Motor neuron (in vitro differentiated cells): ENCODE measurements around the gene PLCB4. TPM values are rescaled to one million over a fixed set of nuclear protein-coding genes. Genes with fewer than 3 reads are reported as not detected.

Experiments used
- ATAC-seq, 8 experiments: fragments of 200-7000 bp; cut with Tn5 transposase; replicated peaks in 6 of 8; 2 replicates each; pipeline ENCODE4 v1.8.0; 2021; ENCODE audit warnings: mild to moderate bottlenecking in 8 of 8, moderate library complexity in 8 of 8
- H3K27ac ChIP-seq, 2 donors: fragments of 250-450 bp; sonication (Bioruptor Pico); 2 replicates each; pipeline ENCODE4 v1.9.0; 2021; ENCODE audit warnings: antibody characterized with exemption in 2 of 2, mild to moderate bottlenecking in 2 of 2, moderate library complexity in 1 of 2
- H3K4me1 ChIP-seq, 2 donors: fragments of 250-450 bp; sonication (Bioruptor Pico); replicated peaks in 1 of 2; 2 replicates each; pipeline ENCODE4 v1.6.1; 2021; ENCODE audit warnings: antibody characterized with exemption in 2 of 2, mild to moderate bottlenecking in 2 of 2, moderate library complexity in 1 of 2
- H3K4me3 ChIP-seq, 5 donors: fragments of 250-450 bp; sonication (Bioruptor Pico); 2 replicates each; pipeline ENCODE4 v1.9.0; 2021; ENCODE audit warnings: antibody characterized with exemption in 5 of 5, mild to moderate bottlenecking in 5 of 5, moderate library complexity in 4 of 5
- WGBS, 10 experiments: fragments of 450-650 bp; shearing (Covaris generic); methylation state at CpG; one replicate each; pipeline ENCODE4 v1.0.0; 2022; 5-methylcytosine and 5-hydroxymethylcytosine counted together
- in situ Hi-C, 9 experiments: fragments of 400-800 bp; cut with MboI; loops; one replicate each; pipeline ENCODE4 v1.15.0; 2021; ENCODE audit warnings: low sequenced_read_pairs in 9 of 9, low pct_unique_long_range_greater_than_20kb in 2 of 9; ENCODE audit not compliant: unreplicated experiment in 9 of 9
- total RNA-seq, 8 experiments: library from RNA; unstranded; fragments of 300-600 nt; gene quantifications; 2 replicates each; pipeline versions ENCODE4 v1.2.3 to v1.2.4, GENCODE V29; 2022

PLCB4 gene
- total RNA-seq, 8 experiments from 2014 or later, result 4.4 to 27.2 (median 16.2) TPM

DNA sequence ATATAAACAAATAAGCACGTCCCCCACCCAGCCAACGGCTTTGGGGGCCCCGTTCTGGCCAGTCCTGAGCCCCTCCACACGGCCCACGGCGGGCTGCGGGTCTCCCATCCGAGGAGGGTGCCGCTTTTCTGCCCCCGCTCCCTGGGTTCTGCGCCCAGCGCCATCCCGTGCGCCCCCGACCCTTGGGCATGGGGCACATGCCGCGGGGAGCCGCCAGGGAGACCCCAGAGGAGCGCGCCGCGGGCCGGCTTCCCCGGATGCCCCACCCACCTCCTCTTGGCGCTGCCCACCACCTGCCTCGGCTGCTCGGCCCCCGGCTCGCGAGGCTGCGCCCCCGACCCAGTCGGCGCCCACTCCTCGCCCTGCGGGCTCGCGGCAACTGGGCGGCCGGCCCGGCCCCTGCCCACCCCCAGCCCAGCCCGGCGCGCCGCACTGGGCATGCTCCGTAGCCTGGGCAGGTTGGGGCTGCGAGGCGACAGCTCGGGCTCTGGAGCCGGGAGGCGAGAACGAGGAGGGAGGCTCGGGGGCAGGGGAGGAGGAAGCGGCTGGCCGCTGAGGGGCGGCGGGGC lies 570 bp upstream of the PLCB4 start:
- peaks cover 4 to 34% of the 10 kb centered on the region in 2 donors for H3K4me1 ChIP-seq
- 0% methylated on average over 2 to 4 of the region's 57 CpGs; no CpG with 5 or more reads in 7 of the 10 experiments for WGBS, 10 experiments
- in situ Hi-C loops, result loop anchor here in 2 of 9 experiments (25.0 kb wide), 1 partner anchor 206 kb away; no protein-coding TSS in a partner anchor
- peak; percentile 63 to 83 (median 78) for ATAC-seq
- peak overlapping the region; percentile 70 to 89 for H3K27ac ChIP-seq
- H3K4me3 ChIP-seq, result peak overlapping the region; percentile 57 to 98 (median 77)

GRCh38 chr20:9070304-9070703 lies 1.4 kb downstream of the PLCB4 start:
- ATAC-seq, result no peak
- Histone ChIP-seq H3K4me1 (peaks cover 4 to 36% of the 10 kb centered on the region in 2 donors), H3K27ac (no peak overlapping the region), H3K4me3 (peak overlapping the region in 2 of 5 donors; percentile 2 to 77)
- 71 to 100% (median 82%) methylated on average over 1 to 3 of the region's 3 CpGs; no CpG with 5 or more reads in 2 of the 10 experiments for WGBS, 10 experiments
- in situ Hi-C loops, result loop anchor here in 2 of 9 experiments (25.0 kb wide), 1 partner anchor 208 kb away; no protein-coding TSS in a partner anchor

- no peak overlapping the region for H3K4me3 ChIP-seq
- peaks cover 2 to 36% of the 10 kb centered on the region in 2 donors for H3K4me1 ChIP-seq
- no peak for ATAC-seq
- in situ Hi-C loops, result loop anchor here in 2 of 9 experiments (25.0 kb wide), 1 partner anchor 210 kb away; no protein-coding TSS in a partner anchor
- WGBS, 10 experiments, result 43 to 100% (median 82%) methylated on average over 1 to 2 of the region's 2 CpGs; no CpG with 5 or more reads in 4 of the 10 experiments
- H3K27ac ChIP-seq, result no peak overlapping the region
Measured at GRCh38 chr20:9071976-9072726, 3.3 kb downstream of the PLCB4 start.

DNA sequence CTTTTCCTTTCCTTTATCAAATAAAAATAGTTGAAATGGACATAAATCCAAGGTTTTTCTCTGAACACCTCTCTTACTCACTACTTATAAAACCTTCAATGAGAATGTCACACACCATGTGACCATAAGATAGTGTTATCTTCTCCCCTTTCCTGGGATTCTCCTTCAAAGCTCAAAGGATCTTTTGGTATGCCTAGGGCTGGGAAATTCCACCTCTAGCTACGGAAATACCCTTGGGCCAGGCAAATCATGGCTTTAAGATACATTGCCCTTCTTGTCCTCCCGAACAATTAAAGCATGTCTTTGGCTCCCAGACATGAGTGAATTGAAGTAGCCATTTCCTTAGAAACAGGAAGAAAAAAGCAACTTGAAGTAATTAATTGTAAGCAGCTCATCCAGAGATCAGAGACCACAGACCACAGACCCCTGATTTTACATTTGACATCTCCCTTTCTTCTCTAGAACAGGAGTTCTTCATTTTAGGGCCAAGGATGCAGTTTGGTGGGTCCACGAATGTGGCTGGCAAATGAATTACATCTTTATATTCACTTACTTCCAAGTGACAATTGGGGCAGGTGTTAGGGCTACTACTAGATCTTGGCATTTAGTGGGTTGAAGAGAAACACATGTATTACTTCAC lies 4.1 kb downstream of the PLCB4 start:
- peaks cover 0 to 33% of the 10 kb centered on the region in 2 donors for H3K4me1 ChIP-seq
- in situ Hi-C loops, result loop anchor here in 2 of 9 experiments (25.0 kb wide), 1 partner anchor 211 kb away; no protein-coding TSS in a partner anchor
- no peak overlapping the region for H3K4me3 ChIP-seq
- 33 to 89% (median 62%) methylated on average over 2 to 3 of the region's 3 CpGs; no CpG with 5 or more reads in 2 of the 10 experiments for WGBS, 10 experiments
- no peak for ATAC-seq
- H3K27ac ChIP-seq, result no peak overlapping the region

GRCh38 chr20:9075264-9076095 lies 6.6 kb downstream of the PLCB4 start:
- in situ Hi-C loops, result loop anchor here in 1 of 9 experiments (25.0 kb wide), 1 partner anchor 287 kb away; no protein-coding TSS in a partner anchor
- peak in 2 of 8 experiments; percentile 46 to 49 for ATAC-seq
- H3K27ac ChIP-seq, result no peak overlapping the region
- no peak overlapping the region for H3K4me3 ChIP-seq
- H3K4me1 ChIP-seq, result peaks cover 0 to 29% of the 10 kb centered on the region in 2 donors
- 58 to 80% (median 67%) methylated on average over 1 to 6 of the region's 6 CpGs; no CpG with 5 or more reads in 3 of the 10 experiments for WGBS, 10 experiments

- H3K27ac ChIP-seq, result no peak overlapping the region
- no peak overlapping the region for H3K4me3 ChIP-seq
- 67 to 100% (median 95%) methylated on average over 1 to 2 of the region's 2 CpGs for WGBS, 10 experiments
- ATAC-seq, result no peak
- H3K4me1 ChIP-seq, result peaks cover 0 to 20% of the 10 kb centered on the region in 2 donors
- in situ Hi-C loops, result loop anchor here in 1 of 9 experiments (25.0 kb wide), 1 partner anchor 286 kb away; no protein-coding TSS in a partner anchor
Measured at GRCh38 chr20:9076440-9076839, 7.6 kb downstream of the PLCB4 start.

- WGBS, 10 experiments, result 17 to 92% (median 75%) methylated on average over 1 to 5 of the region's 5 CpGs; no CpG with 5 or more reads in 3 of the 10 experiments
- Histone ChIP-seq H3K4me3 (no peak overlapping the region), H3K27ac (no peak overlapping the region), H3K4me1 (peaks cover 0 to 4% of the 10 kb centered on the region in 2 donors)
- ATAC-seq, result no peak
- in situ Hi-C loops, result loop anchor here in 1 of 9 experiments (25.0 kb wide), 1 partner anchor 283 kb away; no protein-coding TSS in a partner anchor
Measured at GRCh38 chr20:9078826-9079731, 10.2 kb downstream of the PLCB4 start.

DNA sequence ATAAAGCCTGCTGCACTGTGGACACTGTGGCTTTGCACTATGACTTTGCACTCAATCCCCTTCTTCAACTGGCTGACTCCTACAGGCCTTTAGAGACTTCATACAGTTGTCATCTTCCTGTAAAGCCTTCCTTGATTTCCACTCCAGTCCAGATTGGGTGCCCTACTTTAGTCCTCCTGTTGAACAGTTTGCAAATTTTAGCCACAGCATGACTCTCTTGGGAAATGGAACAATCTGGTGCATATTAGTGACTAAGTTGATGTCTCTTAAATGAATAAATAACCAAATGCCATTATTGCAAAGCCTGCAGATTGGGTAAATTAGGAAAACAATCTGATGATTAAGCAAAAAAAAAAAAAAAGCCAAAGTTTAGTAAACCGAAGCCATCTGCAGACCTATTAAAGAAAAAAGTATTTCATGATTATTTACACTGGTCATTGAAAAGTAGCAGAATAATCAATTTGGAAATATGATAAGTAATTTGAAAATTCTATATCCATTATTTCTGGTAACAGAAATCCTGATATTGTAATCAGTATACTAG lies 12.6 kb downstream of the PLCB4 start:
- WGBS, 10 experiments, result 0 to 100% (median 15%) methylated on average over 1 of the region's 1 CpG
- in situ Hi-C loops, result loop anchor here in 1 of 9 experiments (25.0 kb wide), 1 partner anchor 281 kb away; no protein-coding TSS in a partner anchor
- peaks cover 0 to 4% of the 10 kb centered on the region in 2 donors for H3K4me1 ChIP-seq
- no peak overlapping the region for H3K4me3 ChIP-seq
- peak in 2 of 8 experiments; percentile 44 to 46 for ATAC-seq
- H3K27ac ChIP-seq, result no peak overlapping the region

- no peak overlapping the region for H3K27ac ChIP-seq
- H3K4me3 ChIP-seq, result no peak overlapping the region
- H3K4me1 ChIP-seq, result peaks cover 0 to 4% of the 10 kb centered on the region in 2 donors
- in situ Hi-C loops, result loop anchor here in 1 of 9 experiments (25.0 kb wide), 1 partner anchor 280 kb away; no protein-coding TSS in a partner anchor
- peak in 1 of 8 experiments; percentile 26 for ATAC-seq
Measured at GRCh38 chr20:9082741-9083140, 13.9 kb downstream of the PLCB4 start.

GRCh38 chr20:9087531-9088217 lies 18.8 kb downstream of the PLCB4 start:
- WGBS, 10 experiments, result 17 to 100% (median 90%) methylated on average over 1 to 3 of the region's 3 CpGs; no CpG with 5 or more reads in 1 of the 10 experiments
- ATAC-seq, result peak in 1 of 8 experiments; percentile 20
- H3K4me1 ChIP-seq, result peaks cover 0 to 4% of the 10 kb centered on the region in 2 donors
- H3K27ac ChIP-seq, result no peak overlapping the region
- H3K4me3 ChIP-seq, result no peak overlapping the region
- in situ Hi-C loops, result loop anchor here in 1 of 9 experiments (25.0 kb wide), 1 partner anchor 275 kb away; no protein-coding TSS in a partner anchor
